Measurements from ENCODE around the gene ADAMTS9. TPM values are rescaled to one million over a fixed set of nuclear protein-coding genes. Genes with fewer than 3 reads are reported as not detected.

The ADAMTS9 gene
- total RNA-seq, 1 donor from 2014 or later = 0.81 TPM

GRCh38 chr3:64586952-64587351 is 100.8 kb downstream of the ADAMTS9 start:
- DNase-seq (ENCODE audit: low spot score) = no peak
- ATAC-seq = no peak

- DNase-seq (ENCODE audit: low spot score) (no peak), ATAC-seq (no peak)
Measured at GRCh38 chr3:64584179-64584578, 103.6 kb downstream of the ADAMTS9 start.

- ATAC-seq = no peak
- DNase-seq (ENCODE audit: low spot score) = no peak
Measured at GRCh38 chr3:64578797-64579196, 109.0 kb downstream of the ADAMTS9 start.

GRCh38 chr3:64578062-64578770 is 109.6 kb downstream of the ADAMTS9 start:
- DNase-seq (ENCODE audit: low spot score) (no peak), ATAC-seq (no peak)

GRCh38 chr3:64576211-64576775 is 111.5 kb downstream of the ADAMTS9 start:
- DNase-seq (ENCODE audit: low spot score) = no peak
- no peak for ATAC-seq

GRCh38 chr3:64575211-64575844 is 112.5 kb downstream of the ADAMTS9 start:
- ATAC-seq (peak; percentile 87), DNase-seq (ENCODE audit: low spot score) (no peak)

- ATAC-seq = no peak
Measured at GRCh38 chr3:64574194-64574593, 113.6 kb downstream of the ADAMTS9 start.

GRCh38 chr3:64571982-64572381 is 115.8 kb downstream of the ADAMTS9 start:
- no peak for DNase-seq (ENCODE audit: low spot score)
- no peak for ATAC-seq

More at GRCh38 chr3:64574194-64574593, 113.6 kb downstream of the ADAMTS9 start:
- DNase-seq (ENCODE audit: low spot score) = no peak

- peak; percentile 91 for ATAC-seq
- DNase-seq (ENCODE audit: low spot score) = no peak
Measured at GRCh38 chr3:64568895-64569517, 118.8 kb downstream of the ADAMTS9 start.

- ATAC-seq (no peak), DNase-seq (ENCODE audit: low spot score) (no peak)
Measured at GRCh38 chr3:64566859-64567258, 120.9 kb downstream of the ADAMTS9 start.

- DNase-seq (ENCODE audit: low spot score) (no peak), ATAC-seq (no peak)
Measured at GRCh38 chr3:64563751-64564150, 124.0 kb downstream of the ADAMTS9 start.

- ATAC-seq (no peak), DNase-seq (ENCODE audit: low spot score) (no peak)
Measured at GRCh38 chr3:64561868-64562267, 125.9 kb downstream of the ADAMTS9 start.

- no peak for ATAC-seq
- DNase-seq (ENCODE audit: low spot score) = no peak
Measured at GRCh38 chr3:64561325-64561843, 126.4 kb downstream of the ADAMTS9 start.

- no peak for ATAC-seq
Measured at GRCh38 chr3:64560791-64561190, 127.0 kb downstream of the ADAMTS9 start.

GRCh38 chr3:64559588-64559987 is 128.2 kb downstream of the ADAMTS9 start:
- no peak for ATAC-seq

More at GRCh38 chr3:64560791-64561190, 127.0 kb downstream of the ADAMTS9 start:
- DNase-seq (ENCODE audit: low spot score) = no peak

GRCh38 chr3:64556046-64556445 is 131.8 kb downstream of the ADAMTS9 start:
- ATAC-seq (no peak), DNase-seq (ENCODE audit: low spot score) (no peak)

More at GRCh38 chr3:64559588-64559987, 128.2 kb downstream of the ADAMTS9 start:
- DNase-seq (ENCODE audit: low spot score) = no peak

GRCh38 chr3:64555351-64555750 is 132.4 kb downstream of the ADAMTS9 start:
- ATAC-seq (no peak), DNase-seq (ENCODE audit: low spot score) (no peak)

- no peak for ATAC-seq
Measured at GRCh38 chr3:64554096-64554920, 133.5 kb downstream of the ADAMTS9 start.

GRCh38 chr3:64552966-64553365 is 134.8 kb downstream of the ADAMTS9 start:
- DNase-seq (ENCODE audit: low spot score) = no peak
- no peak for ATAC-seq

More at GRCh38 chr3:64554096-64554920, 133.5 kb downstream of the ADAMTS9 start:
- no peak for DNase-seq (ENCODE audit: low spot score)

GRCh38 chr3:64552160-64552559 is 135.6 kb downstream of the ADAMTS9 start:
- DNase-seq (ENCODE audit: low spot score) (no peak), ATAC-seq (peak; percentile 65)
